ENCODE data around the gene KLF17.

DNA sequence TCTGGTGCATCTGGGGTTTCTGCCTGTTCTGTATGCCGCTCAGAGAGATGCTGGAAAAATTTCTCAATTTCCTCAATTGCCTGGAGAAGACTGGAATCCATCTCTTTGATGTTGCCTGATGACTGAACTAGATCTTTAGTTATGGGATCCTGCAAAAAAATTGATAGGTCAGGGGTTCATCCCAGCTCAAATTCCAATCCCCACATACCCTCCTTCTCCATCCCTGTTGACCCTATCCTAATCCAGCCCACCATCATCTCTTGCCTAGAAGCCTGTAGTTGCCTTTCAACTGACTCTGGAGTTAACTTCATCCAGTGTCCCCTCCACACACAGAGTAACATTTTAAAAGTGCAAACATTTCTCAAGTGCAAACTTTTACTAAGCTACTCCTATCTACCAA is 22.9 kb downstream of the KLF17 start, which contains the start of gene KLF18:
- TF ChIP-seq POLR2A (IDR thresholded peaks at IDR 0.05) = no peak
- TF ChIP-seq CTCF (IDR thresholded peaks at IDR 0.05) = no peak

Measured in esophagus squamous epithelium (tissue), 4 donors.